Measurements from ENCODE around the gene CALHM6. TPM values are rescaled to one million over a fixed set of nuclear protein-coding genes. Genes with fewer than 3 reads are reported as not detected.

CALHM6 gene
- total RNA-seq, 1 experiment from 2014 or later = not detected

GRCh38 chr6:116450769-116451740 is 10.1 kb upstream of the CALHM6 start:
- DNase-seq (ENCODE audit: unreplicated experiment) = peak; percentile 62
- POLR2A ChIA-PET = interaction anchor here (0.6 to 1.6 kb wide), 10 partner anchors 18 to 212 kb away, joined by 3 to 7 read pairs (median 4); partner anchors contain the start of genes CALHM5 and TSPYL1
- Mint-ChIP-seq H3K27me3 (ENCODE audit: insufficient read depth, unreplicated experiment) (no peaks in the 10 kb centered on the region), H3K4me1 (ENCODE audit: insufficient read depth, unreplicated experiment) (peaks cover 44% of the 10 kb centered on the region), H3K36me3 (ENCODE audit: insufficient read depth, unreplicated experiment) (no peaks in the 10 kb centered on the region), H3K9me3 (ENCODE audit: unreplicated experiment) (no peaks in the 10 kb centered on the region), H3K27ac (ENCODE audit: low read depth, unreplicated experiment) (peak overlapping the region; percentile 30), H3K4me3 (ENCODE audit: unreplicated experiment) (peak overlapping the region; percentile 3)
- no peak for TF ChIP-seq CTCF (IDR thresholded peaks at IDR 0.05; ENCODE audit: unreplicated experiment)
- CTCF ChIA-PET = interaction anchor here (0.5 to 2.2 kb wide), 11 partner anchors 70 to 1092 kb away, joined by 3 to 8 read pairs (median 4); no protein-coding TSS in a partner anchor
- intact Hi-C loops (cut with micrococcal nuclease) = no loop called here
- no TSS peak for BruUV-seq (replicated peaks)

GRCh38 chr6:116451916-116452315 is 9.3 kb upstream of the CALHM6 start:
- no peak for TF ChIP-seq CTCF (IDR thresholded peaks at IDR 0.05; ENCODE audit: unreplicated experiment)
- POLR2A ChIA-PET = interaction anchor here (0.6 to 1.3 kb wide), 5 partner anchors 24 to 120 kb away, joined by 3 to 4 read pairs (median 3); partner anchors contain the start of gene CALHM5
- peaks cover 44% of the 10 kb centered on the region for H3K4me1 Mint-ChIP-seq (ENCODE audit: insufficient read depth, unreplicated experiment)
- no peak overlapping the region for H3K27ac Mint-ChIP-seq (ENCODE audit: low read depth, unreplicated experiment)
- H3K9me3 Mint-ChIP-seq (ENCODE audit: unreplicated experiment) = no peaks in the 10 kb centered on the region
- H3K27me3 Mint-ChIP-seq (ENCODE audit: insufficient read depth, unreplicated experiment) = no peaks in the 10 kb centered on the region
- intact Hi-C loops (cut with micrococcal nuclease) = no loop called here
- CTCF ChIA-PET = interaction anchor here (0.7 to 2.2 kb wide), 6 partner anchors 69 to 182 kb away, joined by 3 to 8 read pairs (median 5); no protein-coding TSS in a partner anchor
- H3K36me3 Mint-ChIP-seq (ENCODE audit: insufficient read depth, unreplicated experiment) = no peaks in the 10 kb centered on the region
- no peak overlapping the region for H3K4me3 Mint-ChIP-seq (ENCODE audit: unreplicated experiment)
- BruUV-seq (replicated peaks) = no TSS peak
- no peak for DNase-seq (ENCODE audit: unreplicated experiment)

- H3K27me3 Mint-ChIP-seq (ENCODE audit: insufficient read depth, unreplicated experiment) = no peaks in the 10 kb centered on the region
- H3K27ac Mint-ChIP-seq (ENCODE audit: low read depth, unreplicated experiment) = no peak overlapping the region
- ChIA-PET POLR2A (interaction anchor here (0.7 to 1.2 kb wide), 3 partner anchors 24 to 236 kb away, joined by 3 read pairs; partner anchors contain the start of gene CALHM5), CTCF (interaction anchor here (2.1 kb wide), 1 partner anchor 106 kb away, joined by 5 read pairs; no protein-coding TSS in a partner anchor)
- no TSS peak for BruUV-seq (replicated peaks)
- no peak for TF ChIP-seq CTCF (IDR thresholded peaks at IDR 0.05; ENCODE audit: unreplicated experiment)
- H3K4me1 Mint-ChIP-seq (ENCODE audit: insufficient read depth, unreplicated experiment) = peaks cover 41% of the 10 kb centered on the region
- H3K9me3 Mint-ChIP-seq (ENCODE audit: unreplicated experiment) = no peaks in the 10 kb centered on the region
- no peak overlapping the region for H3K4me3 Mint-ChIP-seq (ENCODE audit: unreplicated experiment)
- intact Hi-C loops (cut with micrococcal nuclease) = no loop called here
- no peak for DNase-seq (ENCODE audit: unreplicated experiment)
- H3K36me3 Mint-ChIP-seq (ENCODE audit: insufficient read depth, unreplicated experiment) = no peaks in the 10 kb centered on the region
These were observed 8.6 kb upstream of the CALHM6 start for GRCh38 chr6:116452531-116452930.

- BruUV-seq (replicated peaks) = no TSS peak
These were observed 5.1 kb upstream of the CALHM6 start for GRCh38 chr6:116456106-116456505.

More at GRCh38 chr6:116456106-116456505, 5.1 kb upstream of the CALHM6 start:
- no peaks in the 10 kb centered on the region for H3K9me3 Mint-ChIP-seq (ENCODE audit: unreplicated experiment)
- no peak for DNase-seq (ENCODE audit: unreplicated experiment)
- POLR2A ChIA-PET = no interaction called here
- H3K36me3 Mint-ChIP-seq (ENCODE audit: insufficient read depth, unreplicated experiment) = no peaks in the 10 kb centered on the region
- H3K27ac Mint-ChIP-seq (ENCODE audit: low read depth, unreplicated experiment) = no peak overlapping the region
- intact Hi-C loops (cut with micrococcal nuclease) = no loop called here
- H3K4me1 Mint-ChIP-seq (ENCODE audit: insufficient read depth, unreplicated experiment) = peaks cover 7% of the 10 kb centered on the region
- no peak overlapping the region for H3K4me3 Mint-ChIP-seq (ENCODE audit: unreplicated experiment)
- TF ChIP-seq CTCF (IDR thresholded peaks at IDR 0.05; ENCODE audit: unreplicated experiment) = no peak
- H3K27me3 Mint-ChIP-seq (ENCODE audit: insufficient read depth, unreplicated experiment) = no peaks in the 10 kb centered on the region
- CTCF ChIA-PET = no interaction called here

All from MCF 10A (cell line).